Retinal pigment epithelial cell (primary cell): Measurements from ENCODE around the gene BAZ1B.
"Not testable (repeated sequence)": the region's sequence is repeated elsewhere in the genome, so short reads cannot be mapped to it uniquely, and the experiment has no call there.

Source experiments
- DNase-seq: peaks from one replicate; pipeline ENCODE4 v3.0.0-alpha.2; 2010; ENCODE audit warnings: low read depth
- H3K4me3 ChIP-seq: 2 replicates; pipeline ENCODE4 v1.5.1; 2011; ENCODE audit warnings: mild to moderate bottlenecking, low read length, control low read depth, moderate library complexity
- CTCF ChIP-seq: conservative IDR thresholded peaks from 2 replicates; pipeline ENCODE4 v1.5.1; 2011; ENCODE audit warnings: low read depth, low read length, control low read depth, inconsistent platforms

BAZ1B gene

GRCh38 chr7:73431041-73431835 is 90.9 kb downstream of the BAZ1B start:
- no peak for DNase-seq
- no peak overlapping the region for H3K4me3 ChIP-seq
- no peak for TF ChIP-seq CTCF

- DNase-seq, H3K4me3 ChIP-seq: not testable (repeated sequence)
These were observed 91.6 kb downstream of the BAZ1B start for GRCh38 chr7:73430540-73430939.

GRCh38 chr7:73429622-73430505 is 92.2 kb downstream of the BAZ1B start:
- DNase-seq: no peak
- no peak for TF ChIP-seq CTCF
- H3K4me3 ChIP-seq: no peak overlapping the region

GRCh38 chr7:73429215-73429614 is 92.9 kb downstream of the BAZ1B start:
- no peak for TF ChIP-seq CTCF
- H3K4me3 ChIP-seq: no peak overlapping the region
- no peak for DNase-seq

- no peak for TF ChIP-seq CTCF
- no peak for DNase-seq
- no peak overlapping the region for H3K4me3 ChIP-seq
These were observed 93.9 kb downstream of the BAZ1B start for GRCh38 chr7:73427902-73428787.

DNA sequence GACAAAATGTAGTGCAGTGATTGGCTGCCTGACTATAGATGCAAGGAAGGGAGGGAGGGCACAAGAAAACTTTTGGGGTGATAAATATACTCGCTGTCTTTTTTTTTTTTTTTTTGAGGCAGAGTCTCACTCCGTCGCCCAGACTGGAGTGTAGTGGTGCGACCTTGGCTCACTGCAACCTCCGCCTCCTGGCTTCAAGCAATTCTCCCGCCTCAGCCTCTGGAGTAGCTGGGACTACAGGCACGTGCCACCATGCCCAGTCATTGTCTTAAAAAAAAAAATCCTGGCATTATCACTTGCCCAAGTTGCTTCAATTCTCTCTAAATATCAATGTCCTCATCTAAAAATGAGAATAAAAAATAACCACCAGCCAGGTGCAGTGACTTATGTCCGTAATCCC is 96.1 kb downstream of the BAZ1B start:
- TF ChIP-seq CTCF: no peak
- H3K4me3 ChIP-seq: no peak overlapping the region
- no peak for DNase-seq
